GM18505 (cell line): Measurements from ENCODE around the gene SEPTIN2.

Experiments used
- ATAC-seq: cut with Tn5 transposase; IDR thresholded peaks from one replicate; pipeline ENCODE4 v1.9.1; 2021; ENCODE audit not compliant: unreplicated experiment
- POLR2A ChIP-seq: IDR thresholded peaks from 4 replicates; pipeline ENCODE4 v1.6.1; 2011; ENCODE audit warnings: borderline replicate concordance; ENCODE audit not compliant: insufficient read depth, insufficient read length; ENCODE audit errors: extremely low read depth

SEPTIN2 gene

DNA sequence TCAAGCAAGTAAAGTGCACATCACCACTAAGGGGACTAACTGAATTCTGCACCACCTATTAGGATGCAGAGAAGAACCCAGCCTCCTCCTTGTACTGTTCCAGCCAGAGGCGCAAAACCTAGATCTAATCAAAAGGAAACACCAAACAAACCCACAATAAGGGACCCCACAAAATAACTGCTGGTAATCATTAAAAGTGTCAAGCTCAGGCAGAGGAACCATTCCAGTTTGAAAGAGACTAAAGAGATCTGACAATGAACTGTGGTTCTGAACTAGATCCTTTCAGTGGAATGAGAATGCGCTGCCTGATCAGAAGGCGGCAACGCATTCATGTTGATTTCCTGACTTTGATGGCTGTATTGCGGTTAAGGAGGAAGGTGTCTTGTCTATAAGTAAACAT, 17.1 kb upstream of the SEPTIN2 start:
- ATAC-seq = no peak
- no peak for TF ChIP-seq POLR2A

DNA sequence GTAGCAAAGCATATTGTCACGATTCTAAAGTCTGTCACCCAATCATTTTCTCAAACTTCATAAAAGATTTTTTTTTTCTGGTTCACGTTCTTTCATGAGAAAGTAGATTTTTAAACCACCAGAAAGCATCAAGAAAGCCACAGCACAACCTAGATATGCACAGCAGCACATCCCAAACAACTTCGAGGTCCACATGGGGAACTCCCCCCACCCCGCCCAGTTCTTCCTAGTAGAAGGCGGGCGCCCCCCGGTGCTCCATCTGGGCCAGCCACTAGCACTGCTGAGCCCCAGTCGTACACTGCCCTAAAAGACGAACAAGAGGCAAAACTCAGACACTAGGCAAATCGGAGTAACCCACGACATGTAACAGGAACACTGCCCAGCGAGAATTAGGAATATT, 15.7 kb upstream of the SEPTIN2 start:
- ATAC-seq = no peak
- no peak for TF ChIP-seq POLR2A

DNA sequence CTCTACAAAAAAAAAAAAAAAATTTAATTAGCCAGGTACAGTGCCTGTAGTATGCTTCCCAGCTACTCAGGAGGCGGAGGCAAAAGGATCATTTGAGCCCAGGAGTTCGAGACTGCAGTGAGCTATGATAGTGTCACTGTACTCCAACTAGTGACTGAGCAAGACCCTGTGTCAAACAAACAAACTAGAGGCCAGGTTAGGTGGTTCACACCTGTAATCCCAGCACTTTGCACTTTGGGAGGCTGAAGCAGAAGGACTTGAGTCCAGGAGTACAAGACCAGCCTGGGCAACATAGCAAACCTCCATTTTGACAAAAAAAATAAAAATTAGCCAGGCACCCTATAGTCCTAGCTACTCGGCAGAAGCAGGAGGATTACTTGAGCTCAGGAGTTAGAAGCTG, 13.6 kb upstream of the SEPTIN2 start:
- ATAC-seq = no peak
- no peak for TF ChIP-seq POLR2A

DNA sequence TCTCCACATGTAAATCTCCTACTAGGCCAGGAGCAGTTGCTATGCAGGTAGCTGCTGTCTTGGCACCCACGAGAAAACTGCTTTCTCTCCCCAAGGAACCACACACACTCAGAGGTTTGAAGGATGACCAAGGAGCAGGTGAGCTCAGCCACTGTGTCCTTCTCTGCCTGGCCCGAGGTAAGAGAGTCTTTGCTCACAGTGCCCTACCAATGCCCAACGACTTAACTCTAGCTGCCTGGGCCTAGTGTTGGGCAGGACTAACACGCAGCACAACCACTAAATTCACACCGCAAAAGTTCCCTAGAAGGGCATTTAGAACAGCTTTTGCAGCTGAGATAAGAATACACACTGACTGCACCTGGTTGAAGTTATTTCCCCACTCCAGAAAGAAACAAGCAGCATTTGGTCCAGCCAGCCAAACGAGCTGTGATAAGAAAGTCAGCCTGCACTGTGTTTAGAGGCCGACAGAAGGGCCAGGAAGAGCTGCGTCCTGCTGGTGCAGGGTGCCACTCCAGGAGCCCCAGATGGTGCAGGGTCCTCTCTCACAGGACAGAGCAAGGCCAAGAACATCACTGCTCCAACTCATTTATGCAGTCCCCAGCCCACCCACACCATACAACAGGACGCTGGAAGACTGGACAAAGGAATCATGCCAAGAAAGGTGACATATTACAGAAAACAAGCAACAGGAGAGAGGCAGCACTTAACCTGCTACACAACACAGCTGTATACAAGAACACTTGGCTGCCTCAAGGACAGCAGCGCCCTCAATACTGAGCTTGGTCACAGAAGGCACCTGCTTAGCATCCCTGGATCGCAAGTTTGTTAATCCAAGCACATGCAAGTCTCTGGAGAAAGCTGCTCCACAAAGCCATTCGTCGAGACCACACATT, 12.7 kb upstream of the SEPTIN2 start:
- TF ChIP-seq POLR2A = no peak
- no peak for ATAC-seq

DNA sequence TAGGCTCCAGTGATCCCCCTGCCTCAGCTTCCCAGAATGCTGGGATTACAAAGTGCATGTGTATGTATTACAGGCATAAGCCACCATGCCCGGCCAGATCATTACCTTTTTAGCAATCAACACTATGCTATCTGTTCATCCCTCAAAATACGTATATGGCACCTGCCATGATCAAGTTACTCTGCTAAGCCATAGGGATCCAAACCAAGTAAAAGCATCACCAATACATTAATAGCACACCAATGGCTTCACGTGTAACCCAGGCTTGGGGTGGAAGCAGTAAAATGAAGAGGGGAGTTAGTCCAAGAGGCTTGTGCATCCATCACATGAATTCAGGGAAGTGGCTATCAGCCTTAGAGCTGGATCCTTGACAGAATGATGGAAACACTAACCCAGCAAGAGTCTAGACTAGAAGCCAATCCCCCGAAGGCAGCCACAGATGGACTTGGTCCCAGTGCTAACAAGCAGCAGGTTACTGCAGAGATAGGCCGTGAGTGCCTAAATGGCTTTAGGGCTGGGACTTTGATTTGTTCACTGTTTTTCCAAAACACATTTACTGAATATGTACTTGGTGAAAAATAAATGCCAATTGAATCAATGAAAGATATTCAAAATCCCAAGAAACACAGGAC, 11.6 kb upstream of the SEPTIN2 start:
- ATAC-seq = no peak
- no peak for TF ChIP-seq POLR2A

DNA sequence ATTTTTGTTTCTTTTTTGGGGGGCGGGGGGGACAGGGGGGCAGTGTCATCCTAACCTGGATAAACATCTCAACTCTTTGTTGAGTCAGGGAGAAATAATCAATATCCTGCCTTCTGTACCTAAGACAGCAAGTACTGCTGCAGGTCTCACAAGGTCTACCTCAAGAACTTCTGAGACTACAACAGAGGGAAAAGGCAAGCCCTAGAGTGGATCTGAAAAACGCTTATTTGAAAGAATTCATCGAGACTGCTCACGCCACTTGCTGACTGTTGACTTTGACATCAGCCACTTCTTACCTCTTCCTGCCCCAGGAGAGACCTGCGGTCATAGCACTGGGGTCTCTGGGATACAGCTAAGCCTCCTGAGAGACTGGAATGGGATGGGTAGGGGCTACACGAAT, 8.7 kb upstream of the SEPTIN2 start:
- no peak for ATAC-seq
- TF ChIP-seq POLR2A = no peak

DNA sequence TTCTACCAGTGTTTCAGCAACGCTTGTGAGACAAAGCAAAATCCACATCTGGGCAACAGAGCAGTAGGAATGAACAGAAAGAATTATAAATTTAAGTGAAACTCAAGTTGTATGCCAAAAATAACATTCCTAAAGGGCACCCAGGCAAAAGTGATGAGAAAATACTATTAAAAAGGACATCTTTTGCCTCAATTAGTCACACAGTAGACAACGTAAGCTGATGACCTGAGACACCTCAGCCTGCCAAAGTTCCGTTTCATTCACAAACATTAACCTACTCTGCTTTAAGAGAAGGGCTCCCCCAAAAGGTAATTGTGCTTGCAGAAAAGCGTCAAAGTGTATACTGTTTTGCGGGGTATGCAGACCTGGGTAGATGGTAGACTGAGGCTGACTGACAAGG, 7.5 kb upstream of the SEPTIN2 start:
- TF ChIP-seq POLR2A = no peak
- ATAC-seq = no peak

DNA sequence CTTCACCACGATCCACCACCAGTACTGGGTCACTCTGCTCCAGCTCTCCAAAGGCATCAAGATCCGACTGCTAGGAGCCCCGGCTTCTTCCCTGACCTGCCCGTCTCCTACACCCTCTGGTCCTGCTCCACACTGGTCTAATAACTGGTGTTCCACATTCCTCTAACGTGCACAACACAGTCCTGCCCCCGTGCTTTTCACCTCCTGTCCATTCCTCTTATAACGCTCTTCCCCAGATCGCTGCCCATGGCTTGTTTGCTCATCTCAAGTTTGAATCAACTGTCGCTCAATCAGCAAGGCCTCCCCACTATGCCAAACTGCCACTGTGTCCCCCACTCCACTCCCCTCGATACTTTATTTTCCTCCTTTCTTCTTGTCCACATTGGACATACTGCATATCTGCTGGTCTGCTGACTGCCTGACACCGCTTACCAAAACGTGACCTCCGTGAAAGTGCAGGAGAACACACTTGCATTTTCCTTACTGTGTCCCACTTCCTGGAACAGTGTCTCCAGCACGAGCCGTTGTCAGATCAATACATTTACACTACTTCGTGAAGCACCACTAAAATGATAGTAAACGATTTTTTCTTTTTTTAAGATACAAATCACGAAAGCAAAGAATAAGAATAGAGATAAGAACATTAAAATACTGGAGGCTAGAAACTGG, 6.8 kb upstream of the SEPTIN2 start:
- no peak for ATAC-seq
- no peak for TF ChIP-seq POLR2A

DNA sequence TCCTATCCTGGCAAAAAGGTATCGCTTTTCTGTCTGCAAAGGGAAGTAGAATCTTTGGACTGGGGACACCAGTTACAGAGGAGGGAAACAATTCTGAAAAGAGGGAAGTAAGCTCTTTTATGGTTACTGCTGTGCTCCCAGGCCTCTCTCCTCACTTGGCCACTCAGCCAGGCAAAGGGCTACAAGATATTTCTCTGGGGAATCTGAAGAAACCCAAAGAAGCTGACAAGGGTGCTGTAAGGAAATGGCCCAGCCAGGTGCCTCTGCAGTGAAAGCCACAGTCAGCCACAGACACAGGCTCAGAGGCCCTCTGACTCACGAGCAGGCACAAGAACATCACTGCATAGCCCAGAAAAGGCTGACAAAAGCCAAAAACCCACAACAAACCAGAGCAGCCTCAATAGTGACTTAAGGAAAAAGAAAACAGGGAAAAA, 6.0 kb upstream of the SEPTIN2 start:
- ATAC-seq = peak; percentile 42
- peak; percentile 34 for TF ChIP-seq POLR2A

DNA sequence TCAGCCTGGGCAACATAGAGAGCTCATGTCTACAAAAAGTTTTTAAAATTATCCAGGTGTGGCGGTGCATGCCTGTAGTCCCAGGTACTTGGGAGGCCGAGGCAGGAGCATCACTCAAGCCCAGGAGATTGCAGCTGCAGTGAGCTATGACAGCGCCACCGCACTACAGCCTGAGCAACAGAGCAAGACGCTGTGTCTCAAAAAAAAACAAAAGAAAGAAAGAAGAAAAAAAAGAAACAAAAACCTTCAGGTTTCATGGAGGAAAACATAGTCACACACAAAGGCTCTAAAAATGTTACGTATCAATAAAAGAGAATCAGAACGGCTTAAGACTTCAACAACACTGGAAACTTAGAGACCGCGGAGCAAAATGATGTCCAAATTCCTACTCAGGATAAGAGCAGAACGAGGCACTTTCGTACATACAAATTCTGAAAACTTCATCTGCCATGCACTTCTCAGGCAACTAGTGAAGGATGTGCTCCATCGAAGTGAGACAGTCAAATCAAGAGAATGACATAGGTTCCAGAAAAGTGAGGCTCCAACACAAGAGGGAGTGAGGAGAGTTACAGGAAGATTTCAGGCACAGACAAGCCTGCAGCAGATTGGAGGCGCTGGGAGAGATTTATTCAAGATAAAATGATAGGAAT, 4.7 kb upstream of the SEPTIN2 start:
- ATAC-seq = no peak
- TF ChIP-seq POLR2A = no peak

DNA sequence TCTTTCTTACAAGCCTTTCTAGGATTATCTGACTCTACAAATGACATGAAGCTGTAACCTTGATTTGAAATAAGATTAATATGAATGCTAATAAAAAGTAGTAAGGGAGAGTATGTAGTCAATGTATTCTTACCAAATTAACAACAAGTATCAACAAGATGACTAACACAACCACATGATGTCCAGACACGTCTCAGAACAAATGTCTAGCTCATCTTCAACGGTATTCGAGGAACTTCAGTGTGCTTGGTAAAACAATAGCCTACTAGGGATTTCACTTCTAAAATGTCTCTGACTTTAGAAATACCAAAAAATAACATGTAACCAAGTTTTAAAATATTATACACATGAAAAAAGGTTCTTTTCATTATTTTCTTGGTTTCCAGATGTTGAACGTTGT, 3.6 kb upstream of the SEPTIN2 start:
- TF ChIP-seq POLR2A = no peak
- no peak for ATAC-seq

DNA sequence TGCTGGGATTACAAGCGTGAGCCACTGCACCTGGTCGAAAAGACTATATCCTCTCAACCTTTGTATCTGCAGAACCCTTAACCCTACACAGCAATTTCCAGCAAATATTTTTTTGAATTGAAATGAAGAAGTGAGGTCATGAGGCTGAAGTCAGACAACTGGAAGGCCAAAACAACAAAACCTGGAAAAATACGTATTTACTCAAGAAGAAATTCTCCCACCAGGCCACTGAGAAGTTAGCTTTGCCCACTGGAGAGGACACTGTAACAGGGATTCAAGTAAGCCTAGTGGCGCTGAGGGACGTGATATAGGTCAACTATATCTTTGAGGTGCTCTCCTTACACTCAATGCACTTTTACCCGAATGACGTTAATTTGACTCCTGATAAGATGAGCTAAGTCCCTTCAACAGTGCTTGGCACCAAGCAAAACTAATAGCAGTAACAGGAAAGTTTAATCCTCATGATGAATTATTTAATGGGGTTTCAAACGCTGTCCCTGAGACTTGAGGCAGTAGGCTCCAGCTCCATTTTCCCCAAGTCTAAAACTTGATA, 2.1 kb upstream of the SEPTIN2 start:
- no peak for ATAC-seq
- no peak for TF ChIP-seq POLR2A
